Measurements from ENCODE around the gene ZFHX3.

Gene ZFHX3

DNA sequence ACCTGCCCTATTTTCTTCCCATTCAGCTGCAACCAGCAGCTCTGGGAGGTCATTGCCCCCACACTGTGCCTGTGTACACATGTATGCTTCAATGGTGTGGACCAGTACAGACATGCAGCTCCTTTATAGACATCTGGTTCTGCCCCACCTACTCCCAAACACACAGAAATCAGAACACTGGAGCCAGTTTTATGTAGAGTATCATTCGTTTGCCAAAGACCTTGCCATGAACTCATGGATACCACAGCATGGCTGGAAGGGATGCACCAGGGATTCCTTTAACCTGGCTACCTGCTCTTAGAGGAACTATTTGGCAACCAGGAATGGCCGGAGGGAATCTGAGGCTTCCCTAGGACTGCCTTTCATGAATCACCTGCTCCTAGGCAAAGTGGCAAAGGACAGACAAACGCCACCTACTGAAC, 60.4 kb downstream of the ZFHX3 start:
- no peak overlapping the region for H3K4me3 ChIP-seq
- peaks cover 0 to 13% (median 0%) of the 10 kb centered on the region in 11 experiments; a peak in 2 of 22 replicates for H3K36me3 ChIP-seq
- no peak for TF ChIP-seq Cebpa-rat (IDR thresholded peaks at IDR 0.05)
- H3K9ac ChIP-seq: no peak overlapping the region
- no peaks in the 10 kb centered on the region for H3K27me3 ChIP-seq
- no peak overlapping the region for H3K27ac ChIP-seq
- peaks cover 10 to 34% (median 11%) of the 10 kb centered on the region in 10 experiments; a peak in 17 of 20 replicates for H3K4me1 ChIP-seq
- H3K9me3 ChIP-seq (replicated peaks in 1 of 11): no peaks in the 10 kb centered on the region
- peaks cover 0 to 100% (median 0%) of the 10 kb centered on the region in 11 experiments; a peak in 7 of 22 replicates for H4K20me1 ChIP-seq
- H3K4me2 ChIP-seq: no peak overlapping the region

DNA sequence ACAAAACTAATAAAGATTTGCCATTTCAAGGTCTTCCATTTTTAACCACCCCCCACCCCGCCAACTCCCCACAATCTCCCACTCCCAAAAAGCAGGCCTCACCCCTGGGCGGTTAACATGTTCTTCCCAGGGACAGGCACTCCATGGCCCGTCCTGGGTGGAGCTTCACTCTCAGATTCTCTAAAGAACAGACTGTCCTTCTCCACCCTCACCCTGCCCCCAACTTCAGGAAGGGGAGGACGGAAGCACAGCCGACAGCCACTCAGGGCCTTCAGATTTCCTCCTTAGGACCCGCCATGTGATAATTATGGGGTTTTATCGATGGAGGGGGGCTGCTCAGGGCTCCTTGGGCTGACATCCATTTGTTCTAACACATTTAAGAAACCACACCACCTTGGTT, 61.9 kb downstream of the ZFHX3 start:
- H3K9me3 ChIP-seq (replicated peaks in 1 of 11): no peaks in the 10 kb centered on the region
- no peak overlapping the region for H3K9ac ChIP-seq
- H4K20me1 ChIP-seq: peaks cover 0 to 100% (median 0%) of the 10 kb centered on the region in 11 experiments; a peak in 6 of 22 replicates
- TF ChIP-seq Cebpa-rat (IDR thresholded peaks at IDR 0.05): no peak
- H3K4me3 ChIP-seq: no peak overlapping the region
- no peaks in the 10 kb centered on the region for H3K27me3 ChIP-seq
- peaks cover 10 to 26% (median 11%) of the 10 kb centered on the region in 10 experiments; a peak in 17 of 20 replicates for H3K4me1 ChIP-seq
- H3K36me3 ChIP-seq: peaks cover 0 to 13% (median 0%) of the 10 kb centered on the region in 11 experiments; a peak in 2 of 22 replicates
- H3K4me2 ChIP-seq: no peak overlapping the region
- H3K27ac ChIP-seq: no peak overlapping the region

DNA sequence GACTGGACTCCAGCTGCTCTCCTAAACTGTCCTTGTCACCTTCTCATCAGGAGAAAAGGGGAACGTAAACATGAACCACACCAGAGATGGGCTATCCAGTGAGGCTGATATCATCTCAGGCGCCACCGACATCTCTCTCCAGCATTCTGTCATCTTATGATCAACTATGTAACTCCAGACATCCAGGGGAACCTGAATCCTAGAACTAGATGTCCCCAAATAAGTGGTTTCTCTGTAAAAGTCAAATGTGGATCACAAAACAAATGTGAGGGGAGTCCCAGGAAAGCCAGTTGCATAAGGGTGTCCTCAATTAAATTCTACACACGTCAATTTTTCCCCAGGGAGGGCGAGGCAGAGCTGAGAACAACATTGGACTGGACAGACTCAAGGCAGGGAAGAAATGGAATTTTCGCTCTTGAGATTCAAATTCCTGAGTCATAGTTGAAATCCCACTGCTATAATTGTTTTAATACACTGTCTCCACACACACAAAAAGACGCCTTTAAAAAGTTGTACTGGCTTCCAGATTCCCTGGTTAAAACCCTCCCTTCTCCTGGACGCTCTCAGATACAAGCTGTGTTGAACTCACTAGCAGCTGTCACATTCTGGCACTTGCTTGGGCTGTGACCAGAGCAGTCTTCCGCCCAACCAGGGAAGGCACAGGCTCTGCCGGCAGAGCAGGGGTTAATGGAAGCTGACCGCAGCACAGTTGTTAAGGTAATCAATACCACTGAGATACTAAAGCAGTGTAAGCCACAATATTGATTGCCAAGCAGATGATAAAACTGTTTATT, 62.6 kb downstream of the ZFHX3 start:
- no peaks in the 10 kb centered on the region for H3K27me3 ChIP-seq
- no peak for TF ChIP-seq Cebpa-rat (IDR thresholded peaks at IDR 0.05)
- H3K4me3 ChIP-seq: no peak overlapping the region
- no peak overlapping the region for H3K9ac ChIP-seq
- no peaks in the 10 kb centered on the region for H3K9me3 ChIP-seq (replicated peaks in 1 of 11)
- peaks cover 7 to 22% (median 9%) of the 10 kb centered on the region in 10 experiments; a peak in 17 of 20 replicates for H3K4me1 ChIP-seq
- peaks cover 0 to 13% (median 0%) of the 10 kb centered on the region in 11 experiments; a peak in 2 of 22 replicates for H3K36me3 ChIP-seq
- peaks cover 0 to 100% (median 0%) of the 10 kb centered on the region in 11 experiments; a peak in 6 of 22 replicates for H4K20me1 ChIP-seq
- H3K27ac ChIP-seq: no peak overlapping the region
- H3K4me2 ChIP-seq: no peak overlapping the region

DNA sequence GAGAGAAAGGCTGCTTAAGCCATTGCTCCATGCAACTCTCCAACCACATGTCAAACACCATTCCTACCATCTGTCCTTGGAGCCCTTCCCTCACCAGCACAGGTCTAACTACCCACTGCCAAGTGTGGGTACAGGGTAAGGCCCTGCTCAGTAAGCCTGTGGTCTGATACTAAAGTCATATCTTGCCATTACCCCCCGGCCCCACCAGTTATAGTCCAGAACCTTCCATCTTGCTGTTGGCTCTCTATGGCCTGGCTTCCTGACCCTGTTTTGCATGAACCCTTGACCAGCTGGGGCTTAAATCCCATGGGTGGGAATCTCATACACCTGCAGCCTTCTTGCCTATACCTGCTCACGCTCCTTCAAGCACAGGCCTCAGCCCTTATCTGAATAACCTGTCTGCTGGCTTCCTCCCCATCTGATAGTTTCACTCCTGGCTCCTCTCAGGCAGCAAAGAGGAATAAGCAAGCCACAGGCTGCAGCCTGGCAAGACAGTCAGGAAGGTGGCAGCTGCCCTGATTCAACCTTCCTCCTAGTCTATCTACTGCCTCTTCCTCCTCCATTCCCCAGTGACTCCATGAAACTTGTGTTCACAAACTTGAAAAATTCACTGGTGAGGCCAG, 64.1 kb downstream of the ZFHX3 start:
- Histone ChIP-seq H3K4me1 (peaks cover 0 to 25% (median 1%) of the 10 kb centered on the region in 10 experiments; a peak in 16 of 20 replicates), H3K27me3 (no peaks in the 10 kb centered on the region), H3K4me2 (peak overlapping the region in 1 of 11 experiments; percentile 14; a peak in 1 of 22 replicates), H3K4me3 (no peak overlapping the region), H3K9me3 (replicated peaks in 1 of 11) (no peaks in the 10 kb centered on the region), H3K36me3 (peaks cover 0 to 13% (median 0%) of the 10 kb centered on the region in 11 experiments; a peak in 2 of 22 replicates), H4K20me1 (peaks cover 0 to 100% (median 0%) of the 10 kb centered on the region in 11 experiments; a peak in 6 of 22 replicates), H3K27ac (no peak overlapping the region), H3K9ac (no peak overlapping the region)
- no peak for TF ChIP-seq Cebpa-rat (IDR thresholded peaks at IDR 0.05)

DNA sequence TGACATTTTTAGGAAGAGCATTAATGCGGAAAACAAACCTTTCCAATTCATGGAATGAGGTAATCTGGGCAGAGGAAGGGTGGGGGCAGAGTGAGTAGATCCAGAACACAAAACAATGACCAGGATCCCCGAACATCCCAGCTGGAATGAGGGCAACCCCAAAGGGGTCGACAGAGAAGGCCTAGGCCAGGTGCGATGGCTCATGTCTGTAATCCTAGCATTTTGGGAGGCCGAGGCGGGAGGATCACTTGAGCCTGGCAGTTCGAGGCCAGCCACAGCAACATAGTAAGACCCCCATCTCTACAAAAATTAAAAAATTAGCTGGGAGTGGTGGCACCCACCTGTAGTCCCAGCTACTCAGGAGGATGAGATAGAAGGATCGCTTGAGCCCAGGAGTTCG, 64.7 kb downstream of the ZFHX3 start:
- Histone ChIP-seq H3K4me3 (no peak overlapping the region), H3K9me3 (replicated peaks in 1 of 11) (no peaks in the 10 kb centered on the region), H3K27me3 (no peaks in the 10 kb centered on the region), H3K27ac (no peak overlapping the region), H3K9ac (no peak overlapping the region), H3K36me3 (peaks cover 0 to 13% (median 0%) of the 10 kb centered on the region in 11 experiments; a peak in 2 of 22 replicates), H3K4me2 (no peak overlapping the region), H3K4me1 (peaks cover 6 to 31% (median 7%) of the 10 kb centered on the region in 10 experiments), H4K20me1 (peaks cover 0 to 100% (median 0%) of the 10 kb centered on the region in 11 experiments; a peak in 6 of 22 replicates)
- TF ChIP-seq Cebpa-rat (IDR thresholded peaks at IDR 0.05): no peak

DNA sequence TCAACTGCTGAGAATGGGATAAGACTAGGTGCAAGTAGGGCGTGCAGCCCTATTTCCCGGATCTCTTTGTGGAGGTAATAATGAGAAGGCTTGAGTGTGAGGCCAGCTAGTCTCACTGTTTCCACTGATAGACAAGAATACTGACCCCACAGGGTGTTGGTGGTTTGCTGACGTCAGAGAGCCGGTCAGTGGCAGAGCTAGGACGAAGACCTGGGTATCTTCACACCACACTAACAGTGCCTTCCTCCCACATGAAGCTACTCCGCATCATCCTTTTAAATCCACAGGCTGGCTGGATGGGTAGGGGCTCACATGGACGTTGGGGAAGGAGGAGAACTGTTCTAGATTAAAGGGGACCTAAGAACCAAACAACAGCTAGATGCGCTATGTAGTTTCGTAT, 68.0 kb downstream of the ZFHX3 start:
- no peak overlapping the region for H3K4me3 ChIP-seq
- H4K20me1 ChIP-seq: peaks cover 0 to 100% (median 0%) of the 10 kb centered on the region in 11 experiments; a peak in 7 of 22 replicates
- no peak for TF ChIP-seq Cebpa-rat (IDR thresholded peaks at IDR 0.05)

DNA sequence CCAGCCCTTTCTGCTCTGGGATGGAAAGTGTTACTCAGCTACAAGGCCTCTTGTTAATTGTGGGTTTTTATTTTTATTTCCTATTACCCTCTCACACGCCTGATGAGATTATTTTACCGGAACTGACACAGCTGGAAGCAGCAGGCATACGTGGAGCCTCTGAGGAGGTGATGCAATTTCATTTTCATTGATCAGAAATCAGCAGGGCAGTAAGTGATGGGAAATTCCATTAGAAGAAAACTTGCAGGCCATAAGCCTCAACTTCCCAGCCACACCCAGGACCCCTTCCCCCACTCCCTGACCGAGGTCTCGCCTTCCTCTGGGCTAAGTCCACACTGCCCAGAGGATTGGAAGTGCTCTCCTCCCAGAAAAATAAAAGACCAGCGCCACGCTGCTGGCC, 69.7 kb downstream of the ZFHX3 start:
- 0 out of 20 replicates have a peak overlapping the region, but pooled peaks of 1 of the 10 experiments have one; percentile 23 for H3K4me3 ChIP-seq
- TF ChIP-seq Cebpa-rat (IDR thresholded peaks at IDR 0.05): peak in 4 of 11 experiments; percentile 20 to 40 (median 26); a peak in 5 of 22 replicates
- peak overlapping the region in 3 of 11 experiments; percentile 42 to 58 (median 51); a peak in 5 of 22 replicates for H3K9ac ChIP-seq
- H3K4me1 ChIP-seq: peaks cover 15 to 55% (median 26%) of the 10 kb centered on the region in 10 experiments
- H3K4me2 ChIP-seq: peak overlapping the region; percentile 56 to 93 (median 79)
- peak overlapping the region in 5 of 11 experiments; percentile 14 to 68 (median 55); a peak in 7 of 22 replicates for H3K27ac ChIP-seq
- H3K27me3 ChIP-seq: no peaks in the 10 kb centered on the region
- 0 out of 22 replicates have a peak, but pooled peaks cover 0 to 3% (median 0%) of the 10 kb centered on the region in 11 experiments for H3K9me3 ChIP-seq (replicated peaks in 1 of 11)
- peaks cover 0 to 15% (median 0%) of the 10 kb centered on the region in 11 experiments; a peak in 2 of 22 replicates for H3K36me3 ChIP-seq
- peaks cover 0 to 100% (median 0%) of the 10 kb centered on the region in 11 experiments; a peak in 7 of 22 replicates for H4K20me1 ChIP-seq

More for the DNA sequence above, 68.0 kb downstream of the ZFHX3 start:
- H3K9ac ChIP-seq: no peak overlapping the region
- peak overlapping the region in 2 of 11 experiments; percentile 92 to 93; a peak in 3 of 22 replicates for H3K4me2 ChIP-seq
- no peak overlapping the region for H3K27ac ChIP-seq
- H3K27me3 ChIP-seq: no peaks in the 10 kb centered on the region
- H3K4me1 ChIP-seq: peaks cover 15 to 63% (median 26%) of the 10 kb centered on the region in 10 experiments
- H3K36me3 ChIP-seq: peaks cover 0 to 6% (median 0%) of the 10 kb centered on the region in 11 experiments; a peak in 2 of 22 replicates
- no peaks in the 10 kb centered on the region for H3K9me3 ChIP-seq (replicated peaks in 1 of 11)

DNA sequence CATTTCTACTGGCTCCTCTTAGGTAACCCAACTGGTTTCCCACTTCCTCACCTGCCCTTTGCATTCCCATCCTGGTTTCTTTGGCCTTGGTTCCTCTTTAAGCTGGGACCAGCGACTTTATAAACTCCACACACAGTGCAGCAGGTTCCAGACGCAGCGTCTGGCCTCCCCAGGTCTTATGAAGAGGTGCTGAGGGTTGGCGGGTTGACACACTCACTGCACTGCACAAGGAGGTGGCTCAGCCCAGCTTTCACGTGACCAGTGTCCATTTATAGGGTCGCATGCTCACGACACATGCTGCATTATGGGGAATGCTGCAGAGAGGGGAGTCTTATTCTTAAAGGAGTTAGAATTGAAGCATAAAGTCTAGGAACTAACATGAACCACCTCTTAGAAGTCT, 70.8 kb downstream of the ZFHX3 start:
- Histone ChIP-seq H3K27ac (no peak overlapping the region), H3K4me2 (peak overlapping the region in 7 of 11 experiments; percentile 68 to 93 (median 79); a peak in 12 of 22 replicates), H3K4me1 (peaks cover 15 to 55% (median 26%) of the 10 kb centered on the region in 10 experiments), H3K4me3 (no peak overlapping the region), H3K36me3 (peaks cover 0 to 10% (median 0%) of the 10 kb centered on the region in 11 experiments; a peak in 2 of 22 replicates), H3K27me3 (no peaks in the 10 kb centered on the region), H3K9ac (no peak overlapping the region), H3K9me3 (replicated peaks in 1 of 11) (0 out of 22 replicates have a peak, but pooled peaks cover 0 to 3% (median 0%) of the 10 kb centered on the region in 11 experiments), H4K20me1 (peaks cover 0 to 100% (median 0%) of the 10 kb centered on the region in 11 experiments; a peak in 7 of 22 replicates)
- TF ChIP-seq Cebpa-rat (IDR thresholded peaks at IDR 0.05): no peak

Data from BLaER1 treated with 17β-estradiol and CSF1 and Interleukin-3, amounts not matched to agents 10 nM and 100 nM (cell line).